ENCODE measurements around the gene CACNA1S. TPM values are rescaled to one million over a fixed set of nuclear protein-coding genes. Genes with fewer than 3 reads are reported as not detected.

The CACNA1S gene
- polyA plus RNA-seq, 1 of the 3 experiments (the other 2 are of a cell fraction): not detected

DNA sequence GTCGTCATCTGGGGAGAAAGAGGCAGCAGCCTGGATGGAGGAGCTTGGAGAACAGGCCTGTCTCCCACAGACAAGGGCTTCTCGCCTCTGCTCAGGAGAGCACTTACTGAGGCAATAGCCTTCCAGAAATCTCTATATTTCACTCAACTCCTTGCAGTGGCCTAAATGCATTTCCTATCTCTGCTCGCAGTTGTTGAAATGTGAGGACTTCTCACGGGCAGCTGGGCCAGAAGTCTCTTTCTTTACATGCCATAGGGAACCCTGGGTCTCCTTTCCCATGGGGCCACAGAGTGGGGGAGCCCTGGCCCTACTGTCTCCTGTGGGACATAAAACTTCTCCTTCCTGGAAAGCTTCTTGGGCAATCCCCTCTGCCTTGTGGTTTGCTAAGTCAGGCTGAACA, 45.2 kb downstream of the CACNA1S start:
- no peak overlapping the region for H3K27ac ChIP-seq (ENCODE audit: low read depth in 2 of 2, low read length in 1 of 2)
- ChIA-PET CTCF (interaction anchor here (0.6 to 1.5 kb wide), 4 partner anchors 20 to 94 kb away, joined by 3 to 4 read pairs (median 4); no protein-coding TSS in a partner anchor), POLR2A (no interaction called here)
- no peak overlapping the region for H3K9ac ChIP-seq
- peaks cover 46% of the 10 kb centered on the region for H3K27me3 ChIP-seq (ENCODE audit: insufficient read depth)
- H2AFZ ChIP-seq (ENCODE audit: low read depth): no peak overlapping the region
- H3K36me3 ChIP-seq (replicated peaks in 1 of 2; ENCODE audit: control insufficient read depth in 1 of 2, insufficient read depth in 2 of 2, low read length in 1 of 2): no peaks in the 10 kb centered on the region
- no peaks in the 10 kb centered on the region for H3K9me2 ChIP-seq
- no peaks in the 10 kb centered on the region for H3K9me3 ChIP-seq
- DNase-seq: no peak
- no peak overlapping the region for H3K4me3 ChIP-seq (ENCODE audit: low read depth in 2 of 2, low read length in 1 of 2)
- no peak overlapping the region for H3K4me2 ChIP-seq
- TF ChIP-seq SMC3 (IDR thresholded peaks at IDR 0.05; ENCODE audit: low read depth, low read length): no peak
- no peak for TF ChIP-seq TEAD4 (IDR thresholded peaks at IDR 0.05; ENCODE audit: borderline replicate concordance, insufficient read depth)
- no peak for TF ChIP-seq RCOR1 (IDR thresholded peaks at IDR 0.05; ENCODE audit: low read length)
- TF ChIP-seq, protein P1, sequence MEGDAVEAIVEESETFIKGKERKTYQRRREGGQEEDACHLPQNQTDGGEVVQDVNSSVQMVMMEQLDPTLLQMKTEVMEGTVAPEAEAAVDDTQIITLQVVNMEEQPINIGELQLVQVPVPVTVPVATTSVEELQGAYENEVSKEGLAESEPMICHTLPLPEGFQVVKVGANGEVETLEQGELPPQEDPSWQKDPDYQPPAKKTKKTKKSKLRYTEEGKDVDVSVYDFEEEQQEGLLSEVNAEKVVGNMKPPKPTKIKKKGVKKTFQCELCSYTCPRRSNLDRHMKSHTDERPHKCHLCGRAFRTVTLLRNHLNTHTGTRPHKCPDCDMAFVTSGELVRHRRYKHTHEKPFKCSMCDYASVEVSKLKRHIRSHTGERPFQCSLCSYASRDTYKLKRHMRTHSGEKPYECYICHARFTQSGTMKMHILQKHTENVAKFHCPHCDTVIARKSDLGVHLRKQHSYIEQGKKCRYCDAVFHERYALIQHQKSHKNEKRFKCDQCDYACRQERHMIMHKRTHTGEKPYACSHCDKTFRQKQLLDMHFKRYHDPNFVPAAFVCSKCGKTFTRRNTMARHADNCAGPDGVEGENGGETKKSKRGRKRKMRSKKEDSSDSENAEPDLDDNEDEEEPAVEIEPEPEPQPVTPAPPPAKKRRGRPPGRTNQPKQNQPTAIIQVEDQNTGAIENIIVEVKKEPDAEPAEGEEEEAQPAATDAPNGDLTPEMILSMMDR (IDR thresholded peaks at IDR 0.05): no peak
- no peak for TF ChIP-seq USF2 (IDR thresholded peaks at IDR 0.05; ENCODE audit: borderline replicate concordance, low read depth, low read length)
- TF ChIP-seq, protein P2, sequence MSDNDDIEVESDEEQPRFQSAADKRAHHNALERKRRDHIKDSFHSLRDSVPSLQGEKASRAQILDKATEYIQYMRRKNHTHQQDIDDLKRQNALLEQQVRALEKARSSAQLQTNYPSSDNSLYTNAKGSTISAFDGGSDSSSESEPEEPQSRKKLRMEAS (IDR thresholded peaks at IDR 0.05; ENCODE audit: low read depth): no peak
- no peak for TF ChIP-seq ELF1 (IDR thresholded peaks at IDR 0.05)
- TF ChIP-seq FOXJ3 (CRISPR knock-in tag; IDR thresholded peaks at IDR 0.05): no peak
- no peak for TF ChIP-seq TAF1 (IDR thresholded peaks at IDR 0.05; ENCODE audit: borderline replicate concordance, low read depth, low read length)
- no peaks in the 10 kb centered on the region for H4K20me1 ChIP-seq (ENCODE audit: insufficient read depth)
- H3K4me1 ChIP-seq (ENCODE audit: control insufficient read depth in 1 of 2, insufficient read depth in 2 of 2, low read depth in 1 of 2, low read length in 1 of 2): no peaks in the 10 kb centered on the region; a peak in 1 of 4 replicates
- 28% methylated on average over 4 of the region's 4 CpGs for WGBS (ENCODE audit: low lambda C conversion rate)
- no peaks in the 10 kb centered on the region for H3F3A ChIP-seq (replicated peaks; ENCODE audit: insufficient read depth)
- no peaks in the 10 kb centered on the region for H3K79me2 ChIP-seq (ENCODE audit: insufficient read depth)

DNA sequence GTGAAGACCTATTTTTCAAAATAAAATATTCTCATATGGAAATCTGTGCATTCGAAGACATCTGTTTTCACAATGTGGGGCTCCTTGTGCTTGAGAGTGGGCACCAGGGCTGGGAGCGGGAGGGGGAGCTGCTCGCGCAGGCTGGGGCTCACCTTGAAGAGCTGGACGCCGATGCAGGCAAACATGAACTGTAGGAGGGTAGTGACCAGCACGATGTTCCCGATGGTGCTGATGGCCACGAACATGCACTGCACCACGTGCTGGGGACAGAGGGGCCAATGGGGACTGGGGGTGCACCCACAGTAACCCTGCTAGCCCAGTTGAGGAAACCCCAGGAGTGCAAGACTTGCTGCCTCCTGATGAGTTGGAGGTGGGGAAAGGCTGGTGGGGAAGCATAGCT, 46.5 kb downstream of the CACNA1S start:
- CTCF ChIA-PET: interaction anchor here (1.5 to 1.9 kb wide), 2 partner anchors 18 to 94 kb away, joined by 4 to 5 read pairs; no protein-coding TSS in a partner anchor
- Histone ChIP-seq H3K4me3 (ENCODE audit: low read depth in 2 of 2, low read length in 1 of 2) (no peak overlapping the region), H3K36me3 (replicated peaks in 1 of 2; ENCODE audit: control insufficient read depth in 1 of 2, insufficient read depth in 2 of 2, low read length in 1 of 2) (no peaks in the 10 kb centered on the region), H3K27me3 (ENCODE audit: insufficient read depth) (peaks cover 42% of the 10 kb centered on the region), H3F3A (replicated peaks; ENCODE audit: insufficient read depth) (no peaks in the 10 kb centered on the region), H3K4me2 (no peak overlapping the region), H4K20me1 (ENCODE audit: insufficient read depth) (no peaks in the 10 kb centered on the region), H3K79me2 (ENCODE audit: insufficient read depth) (no peaks in the 10 kb centered on the region), H3K27ac (ENCODE audit: low read depth in 2 of 2, low read length in 1 of 2) (no peak overlapping the region), H2AFZ (ENCODE audit: low read depth) (no peak overlapping the region), H3K9ac (no peak overlapping the region), H3K4me1 (ENCODE audit: control insufficient read depth in 1 of 2, insufficient read depth in 2 of 2, low read depth in 1 of 2, low read length in 1 of 2) (peaks cover 0 to 4% of the 10 kb centered on the region in 2 experiments; a peak in 1 of 4 replicates), H3K9me2 (no peaks in the 10 kb centered on the region), H3K9me3 (no peaks in the 10 kb centered on the region)
- 65% methylated on average over 10 of the region's 10 CpGs for WGBS (ENCODE audit: low lambda C conversion rate)
- no peak for DNase-seq
- POLR2A ChIA-PET: no interaction called here
- TF ChIP-seq MXI1 (IDR thresholded peaks at IDR 0.05; ENCODE audit: low read depth, low read length) (no peak), TEAD4 (IDR thresholded peaks at IDR 0.05; ENCODE audit: borderline replicate concordance, insufficient read depth) (no peak), GABPA (IDR thresholded peaks at IDR 0.05; ENCODE audit: low read depth) (no peak), REST (IDR thresholded peaks at IDR 0.05; ENCODE audit: low read depth, low read length) (no peak), NRF1 (IDR thresholded peaks at IDR 0.05; ENCODE audit: low read depth, low read length) (no peak), POLR2AphosphoS5 (IDR thresholded peaks at IDR 0.05; ENCODE audit: low read depth, low read length) (no peak), SIN3A (IDR thresholded peaks at IDR 0.05; ENCODE audit: borderline replicate concordance, low read depth, low read length) (no peak), USF2 (IDR thresholded peaks at IDR 0.05; ENCODE audit: borderline replicate concordance, low read depth, low read length) (no peak), RAD21 (IDR thresholded peaks at IDR 0.05; ENCODE audit: low read length) (no peak)
- TF ChIP-seq, protein P1 (IDR thresholded peaks at IDR 0.05): no peak
- TF ChIP-seq, protein P2 (IDR thresholded peaks at IDR 0.05; ENCODE audit: low read depth): no peak

All from SK-N-SH (cell line).